HepG2 (cell line): ENCODE data around the gene SPATA21. TPM values are rescaled to one million over a fixed set of nuclear protein-coding genes. Genes with fewer than 3 reads are reported as not detected.

Experiments used
- BATF2 ChIP-seq: sonication (generic); formaldehyde crosslinking; IDR thresholded peaks from 2 replicates; pipeline ENCODE4 v1.8.0; 2022; ENCODE audit warnings: mild to moderate bottlenecking, missing genetic modification reagents, moderate library complexity
- CCDC6 ChIP-seq: sonication (generic); formaldehyde crosslinking; IDR thresholded peaks from 2 replicates; pipeline ENCODE4 v1.8.1; 2022; ENCODE audit warnings: mild to moderate bottlenecking, missing genetic modification reagents, moderate library complexity
- CENPBD1 ChIP-seq: sonication (generic); formaldehyde crosslinking; IDR thresholded peaks from 2 replicates; pipeline ENCODE4 v1.8.0; 2022; ENCODE audit warnings: missing genetic modification reagents, low read depth, mild to moderate bottlenecking, borderline replicate concordance
- FLYWCH1 ChIP-seq: sonication (generic); formaldehyde crosslinking; IDR thresholded peaks from 2 replicates; pipeline ENCODE4 v1.8.1; 2023; ENCODE audit warnings: mild to moderate bottlenecking, missing genetic modification reagents
- HNRNPK ChIP-seq: fragments of 200-400 bp; formaldehyde crosslinking; IDR thresholded peaks from 2 replicates; pipeline ENCODE4 v1.6.1; 2018; ENCODE audit warnings: low read length, low read depth, moderate library complexity, mild to moderate bottlenecking; ENCODE audit not compliant: poor library complexity, severe bottlenecking
- IKZF1 ChIP-seq: fragments of 450-650 bp; IDR thresholded peaks from 2 replicates; pipeline ENCODE4 v1.7.1; 2016
- IKZF4 ChIP-seq: sonication (generic); formaldehyde crosslinking; IDR thresholded peaks from 2 replicates; pipeline ENCODE4 v1.5.1; 2020; ENCODE audit warnings: borderline replicate concordance, mild to moderate bottlenecking, low read depth, missing genetic modification reagents; ENCODE audit errors: not compliant biosample characterization
- MATR3 ChIP-seq: sonication (generic); formaldehyde crosslinking; IDR thresholded peaks from 2 replicates; pipeline ENCODE4 v1.4.0; 2020; ENCODE audit warnings: missing genetic modification reagents
- MTA3 ChIP-seq: sonication (generic); formaldehyde crosslinking; IDR thresholded peaks from 2 replicates; pipeline ENCODE4 v1.4.0; 2020; ENCODE audit warnings: missing genetic modification reagents
- NFKB2 ChIP-seq: sonication (generic); formaldehyde crosslinking; IDR thresholded peaks from 2 replicates; pipeline ENCODE4 v1.4.0; 2020; ENCODE audit warnings: missing genetic modification reagents, borderline replicate concordance
- PAXIP1 ChIP-seq: sonication (generic); formaldehyde crosslinking; conservative IDR thresholded peaks from 2 replicates; pipeline ENCODE4 v1.4.0; 2020; ENCODE audit warnings: mild to moderate bottlenecking, missing genetic modification reagents, moderate library complexity
- PCBP2 ChIP-seq: fragments of 200-400 bp; formaldehyde crosslinking; optimal IDR thresholded peaks from 2 replicates; pipeline ENCODE3; 2018; ENCODE audit warnings: low read length, low read depth; ENCODE audit not compliant: poor library complexity, severe bottlenecking
- RAD21 ChIP-seq: fragments of 450-650 bp; formaldehyde crosslinking; IDR thresholded peaks from 2 replicates; pipeline ENCODE4 v1.5.0; 2020; ENCODE audit warnings: mild to moderate bottlenecking
- THAP8 ChIP-seq: sonication (generic); formaldehyde crosslinking; IDR thresholded peaks from 2 replicates; pipeline ENCODE4 v1.5.1; 2020; ENCODE audit warnings: missing genetic modification reagents, mild to moderate bottlenecking, borderline replicate concordance
- ZBTB38 ChIP-seq: sonication (generic); formaldehyde crosslinking; IDR thresholded peaks from 2 replicates; pipeline ENCODE4 v1.5.1; 2020; ENCODE audit warnings: mild to moderate bottlenecking, missing genetic modification reagents
- ZNF18 ChIP-seq: sonication (generic); formaldehyde crosslinking; IDR thresholded peaks from 2 replicates; pipeline ENCODE4 v1.8.0; 2022; ENCODE audit warnings: mild to moderate bottlenecking, missing genetic modification reagents; ENCODE audit not compliant: insufficient replicate concordance
- ZNF180 ChIP-seq: sonication (generic); formaldehyde crosslinking; IDR thresholded peaks from 2 replicates; pipeline ENCODE4 v1.4.0; 2020; ENCODE audit warnings: low read depth, missing genetic modification reagents, borderline replicate concordance
- ZNF326 ChIP-seq: sonication (generic); formaldehyde crosslinking; IDR thresholded peaks from 2 replicates; pipeline ENCODE4 v1.4.0; 2020; ENCODE audit warnings: missing genetic modification reagents, borderline replicate concordance
- ZNF350 ChIP-seq: sonication (generic); formaldehyde crosslinking; IDR thresholded peaks from 2 replicates; pipeline ENCODE4 v1.4.0; 2020; ENCODE audit warnings: mild to moderate bottlenecking, low read depth, missing genetic modification reagents, borderline replicate concordance
- ZNF576 ChIP-seq: sonication (generic); formaldehyde crosslinking; IDR thresholded peaks from 2 replicates; pipeline ENCODE4 v1.4.0; 2020; ENCODE audit warnings: mild to moderate bottlenecking, missing genetic modification reagents
- ZNF577 ChIP-seq: sonication (generic); formaldehyde crosslinking; IDR thresholded peaks from 2 replicates; pipeline ENCODE4 v1.4.0; 2020; ENCODE audit warnings: mild to moderate bottlenecking, low read depth, missing genetic modification reagents, borderline replicate concordance
- polyA plus RNA-seq, 8 experiments: library from polyadenylated mRNA; depleted of rRNA in 3 of 8; stranded (reverse) in 7 of 8; unstranded in 1 of 8; fragments of >200 nt; fragmentation: Illumina TruSeq in 4 of 8; extraction: Trizol in 4 of 8; gene quantifications; 2 replicates each; pipeline versions ENCODE4 v1.2.1 to v1.2.3, GENCODE V29; 2011 to 2016; ENCODE audit warnings: low read depth in 4 of 8, missing spikeins in 1 of 8, mixed read lengths in 1 of 8; ENCODE audit not compliant: insufficient read depth in 1 of 8
- total RNA-seq, 5 experiments: library from RNA; depleted of rRNA; stranded (reverse); fragments of >200 nt; fragmentation: Illumina TruSeq; extraction: Trizol; gene quantifications; 2 replicates each; pipeline ENCODE4 v1.2.3, GENCODE V29; 2016; ENCODE audit warnings: low read depth in 1 of 5

SPATA21 gene
- total and polyA plus RNA-seq, 2 of the 13 experiments (the other 11 are each of a cell fraction or from before 2014, with no cell fraction given): 0.80 to 1.4 TPM

GRCh38 chr1:16366722-16367257 lies 70.4 kb downstream of the SPATA21 start, which contains the start of gene SZRD1 (continued):
- TF ChIP-seq PAXIP1 (peak; percentile 48; the same call in 1 of the 2 replicates), MTA3 (no peak), ZNF577 (no peak), NFKB2 (CRISPR knock-in tag) (no peak), ZBTB38 (CRISPR knock-in tag) (no peak), CENPBD1 (CRISPR knock-in tag) (no peak), PCBP2 (no peak), MATR3 (no peak), ZNF350 (no peak; the same call in none of the 2 replicates), IKZF1 (no peak), FLYWCH1 (no peak), CCDC6 (CRISPR knock-in tag) (no peak), ZNF180 (CRISPR knock-in tag) (no peak), ZNF576 (CRISPR knock-in tag) (no peak), IKZF4 (CRISPR knock-in tag) (no peak), BATF2 (CRISPR knock-in tag) (no peak), RAD21 (CRISPR knock-in tag) (no peak), ZNF18 (no peak), THAP8 (CRISPR knock-in tag) (peak; percentile 58; the same call in 1 of the 2 replicates), ZNF326 (no peak), HNRNPK (no peak)
